Keratinocyte (primary cell): ENCODE results near the gene TXNDC2. TPM values are rescaled to one million over a fixed set of nuclear protein-coding genes. Genes with fewer than 3 reads are reported as not detected.

Experiments
- DNase-seq: peaks from one replicate; pipeline ENCODE4 v3.0.0-alpha.2; 2011; ENCODE audit warnings: low read depth, missing footprints, low spot score
- FAIRE-seq: peaks from 2 replicates; lab custom pipeline; 2011; peaks lifted over from hg19 to GRCh38; lab: Jason Lieb, UNC
- H2AFZ ChIP-seq: 2 replicates; pipeline ENCODE4 v1.6.0; 2012; ENCODE audit warnings: low read length, control low read depth, inconsistent platforms; ENCODE audit not compliant: control insufficient read depth
- H3K27ac ChIP-seq: 2 replicates; pipeline ENCODE4 v1.5.1; 2011; ENCODE audit warnings: low read length; ENCODE audit not compliant: control insufficient read depth, insufficient read depth
- H3K27me3 ChIP-seq: 3 replicates; pipeline ENCODE4 v1.6.0; 2011; ENCODE audit warnings: low read length; ENCODE audit not compliant: control insufficient read depth, insufficient read depth; ENCODE audit errors: extremely low read depth
- H3K36me3 ChIP-seq, 2 experiments: 2 replicates in 1 of 2; 3 replicates in 1 of 2; pipeline ENCODE4 v1.5.1; 2011; ENCODE audit warnings: low read length in 2 of 2, mild to moderate bottlenecking in 1 of 2; ENCODE audit not compliant: control insufficient read depth in 2 of 2, insufficient read depth in 2 of 2; ENCODE audit errors: extremely low read depth in 1 of 2
- H3K4me1 ChIP-seq: 3 replicates; pipeline ENCODE4 v1.5.1; 2011; ENCODE audit warnings: low read length; ENCODE audit not compliant: control insufficient read depth, insufficient read depth; ENCODE audit errors: extremely low read depth
- H3K4me2 ChIP-seq: 3 replicates; pipeline ENCODE4 v1.6.0; 2011; ENCODE audit warnings: low read depth, low read length; ENCODE audit not compliant: control insufficient read depth, insufficient read depth; ENCODE audit errors: extremely low read depth
- H3K4me3 ChIP-seq, 3 experiments: fragments of 200-600 bp in 1 of 3; sonication (generic) in 1 of 3; 2 replicates in 2 of 3; 3 replicates in 1 of 3; pipeline ENCODE4 v1.5.1; 2011 to 2016; ENCODE audit warnings: low read length in 3 of 3, mild to moderate bottlenecking in 3 of 3, control low read depth in 2 of 3, inconsistent platforms in 1 of 3, low read depth in 1 of 3, mixed read lengths in 1 of 3, mixed run types in 1 of 3, moderate library complexity in 1 of 3; ENCODE audit not compliant: control insufficient read depth in 2 of 3, insufficient read depth in 2 of 3; ENCODE audit errors: extremely low read depth in 1 of 3
- H3K79me2 ChIP-seq: 2 replicates; pipeline ENCODE4 v1.6.0; 2012; ENCODE audit warnings: low read length; ENCODE audit not compliant: control insufficient read depth, insufficient read depth
- H3K9ac ChIP-seq: 3 replicates; pipeline ENCODE4 v1.6.0; 2011; ENCODE audit warnings: low read length; ENCODE audit not compliant: control insufficient read depth, insufficient read depth; ENCODE audit errors: extremely low read depth
- H3K9me1 ChIP-seq: 3 replicates; pipeline ENCODE4 v1.6.0; 2011; ENCODE audit warnings: low read length; ENCODE audit not compliant: control insufficient read depth, insufficient read depth; ENCODE audit errors: extremely low read depth
- H3K9me3 ChIP-seq: 2 replicates; pipeline ENCODE4 v1.5.1; 2012; ENCODE audit warnings: low read depth, low read length; ENCODE audit not compliant: control insufficient read depth
- H4K20me1 ChIP-seq: 3 replicates; pipeline ENCODE4 v1.6.0; 2011; ENCODE audit warnings: low read length; ENCODE audit not compliant: control insufficient read depth, insufficient read depth; ENCODE audit errors: extremely low read depth
- CTCF ChIP-seq, 3 experiments: IDR thresholded peaks in 1 of 3; conservative IDR thresholded peaks in 1 of 3; optimal IDR thresholded peaks in 1 of 3; 2 replicates in 2 of 3; 3 replicates in 1 of 3; pipeline versions ENCODE3 to v1.5.1; 2011; ENCODE audit warnings: low read length in 3 of 3, mild to moderate bottlenecking in 3 of 3, moderate library complexity in 2 of 3, control low read depth in 1 of 3, inconsistent platforms in 1 of 3; ENCODE audit not compliant: insufficient read depth in 2 of 3; ENCODE audit errors: extremely low read depth in 1 of 3
- EZH2 ChIP-seq: IDR thresholded peaks from one replicate; pipeline ENCODE4 v1.6.1; 2012; ENCODE audit warnings: inconsistent platforms, mild to moderate bottlenecking, low read length, moderate library complexity
- dilution Hi-C: fragments of 300-500 bp; cut with MboI; formaldehyde crosslinking; loops from one replicate; pipeline ENCODE4 v1.7.0; 2020; ENCODE audit warnings: low sequenced_read_pairs; ENCODE audit not compliant: extremely low pct_ligation_motif_present
- polyA plus RNA-seq, 5 experiments: library from polyadenylated mRNA; depleted of rRNA in 3 of 5; stranded (reverse) in 3 of 5; stranded (forward) in 1 of 5; unstranded in 1 of 5; fragments of >200 nt; gene quantifications; 1 replicate in 1 of 5; 2 replicates in 3 of 5; 3 replicates in 1 of 5; pipeline versions ENCODE4 v1.2.1 to v1.2.3, GENCODE V29; 2011 to 2012; ENCODE audit warnings: missing spikeins in 2 of 5, low read depth in 1 of 5, low replicate concordance in 1 of 5

TXNDC2 gene
- polyA plus RNA-seq, 1 donor (not counting 4 experiments of a cell fraction or from before 2014, with no cell fraction given), result not detected

GRCh38 chr18:9852266-9853081, 33.3 kb upstream of the TXNDC2 start:
- Histone ChIP-seq H3K4me3 (no peak overlapping the region), H3K27me3 (no peaks in the 10 kb centered on the region), H2AFZ (no peak overlapping the region), H3K9ac (no peak overlapping the region), H3K27ac (no peak overlapping the region), H3K36me3 (no peaks in the 10 kb centered on the region), H3K9me3 (no peaks in the 10 kb centered on the region), H3K4me1 (peaks cover 27% of the 10 kb centered on the region), H4K20me1 (no peaks in the 10 kb centered on the region), H3K9me1 (no peaks in the 10 kb centered on the region), H3K79me2 (no peaks in the 10 kb centered on the region), H3K4me2 (no peak overlapping the region)
- FAIRE-seq (no peak), DNase-seq (no peak)
- dilution Hi-C loops, result no loop called here
- TF ChIP-seq CTCF (optimal IDR thresholded peaks at IDR 0.05 in 1 of 3, IDR thresholded peaks at IDR 0.05 in 1 of 3, conservative IDR thresholded peaks at IDR 0.05 in 1 of 3; ENCODE audit: extremely low read depth in 1 of 3, insufficient read depth in 2 of 3, low read length in 3 of 3), result no peak
- no peak for TF ChIP-seq EZH2

GRCh38 chr18:9854801-9855676, 30.7 kb upstream of the TXNDC2 start:
- peaks cover 0 to 3% of the 10 kb centered on the region in 2 experiments for H3K36me3 ChIP-seq
- TF ChIP-seq EZH2 (no peak), CTCF (optimal IDR thresholded peaks at IDR 0.05 in 1 of 3, IDR thresholded peaks at IDR 0.05 in 1 of 3, conservative IDR thresholded peaks at IDR 0.05 in 1 of 3; ENCODE audit: extremely low read depth in 1 of 3, insufficient read depth in 2 of 3, low read length in 3 of 3) (no peak)
- H3K9me1 ChIP-seq, result no peaks in the 10 kb centered on the region
- H3K4me3 ChIP-seq, result no peak overlapping the region
- no peaks in the 10 kb centered on the region for H3K79me2 ChIP-seq
- H3K27ac ChIP-seq, result no peak overlapping the region
- dilution Hi-C loops, result no loop called here
- no peaks in the 10 kb centered on the region for H3K9me3 ChIP-seq
- DNase-seq (no peak), FAIRE-seq (no peak)
- H4K20me1 ChIP-seq, result no peaks in the 10 kb centered on the region
- H3K9ac ChIP-seq, result no peak overlapping the region
- no peak overlapping the region for H2AFZ ChIP-seq
- no peak overlapping the region for H3K4me2 ChIP-seq
- H3K27me3 ChIP-seq, result no peaks in the 10 kb centered on the region
- peaks cover 15% of the 10 kb centered on the region for H3K4me1 ChIP-seq
